Cerebellar nuclear complex (tissue), 1 donor: ENCODE results near the gene SASS6.
A peak's percentile ranks its signal among the peaks of the same experiment; 100 is the strongest.

Experiments
- DNase-seq, 2 experiments: peaks; one replicate each; lab custom pipeline; 2025; lab: John Stamatoyannopoulos, UW

Gene SASS6

GRCh38 chr1:100132566-100133477 lies at the start of gene SASS6, which contains the start of gene TRMT13:
Gene SASS6 (minus strand): TSS chr1:100132930. CDS start chr1:100132814, 116 bp downstream.
Gene TRMT13 (plus strand): TSS chr1:100133163. CDS start chr1:100133169, 6 bp downstream.
- DNase-seq, result peak; percentile 28 to 81

- no peak for DNase-seq
Measured at GRCh38 chr1:100178091-100178490, 45.4 kb upstream of the SASS6 start, which contains the start of gene LRRC39. Gene LRRC39 (minus strand): TSS chr1:100178256. CDS start chr1:100168516, 9,740 bp downstream.

GRCh38 chr1:100177295-100178041 lies 44.7 kb upstream of the SASS6 start:
- DNase-seq, result no peak

GRCh38 chr1:100168051-100168450 lies 35.3 kb upstream of the SASS6 start:
- no peak for DNase-seq

- DNase-seq, result no peak
Measured at GRCh38 chr1:100164702-100165101, 32.0 kb upstream of the SASS6 start.

- no peak for DNase-seq
Measured at GRCh38 chr1:100164216-100164615, 31.5 kb upstream of the SASS6 start.

GRCh38 chr1:100162881-100163280 lies 30.2 kb upstream of the SASS6 start:
- DNase-seq, result no peak

- no peak for DNase-seq
Measured at GRCh38 chr1:100152271-100152670, 19.5 kb upstream of the SASS6 start.

- DNase-seq, result no peak
Measured at GRCh38 chr1:100151679-100152078, 18.9 kb upstream of the SASS6 start.

- no peak for DNase-seq
Measured at GRCh38 chr1:100147875-100148274, 15.1 kb upstream of the SASS6 start.

GRCh38 chr1:100146958-100147357 lies 14.2 kb upstream of the SASS6 start:
- DNase-seq, result no peak

GRCh38 chr1:100145116-100145515 lies 12.4 kb upstream of the SASS6 start:
- DNase-seq, result no peak

GRCh38 chr1:100142343-100142742 lies 9.6 kb upstream of the SASS6 start:
- no peak for DNase-seq

- no peak for DNase-seq
Measured at GRCh38 chr1:100141192-100141591, 8.5 kb upstream of the SASS6 start.

- DNase-seq, result no peak
Measured at GRCh38 chr1:100137602-100138001, 4.9 kb upstream of the SASS6 start.

GRCh38 chr1:100134872-100135271 lies 2.1 kb upstream of the SASS6 start:
- DNase-seq, result no peak

- no peak for DNase-seq
Measured at GRCh38 chr1:100131623-100132022, 1.1 kb downstream of the SASS6 start.

GRCh38 chr1:100130552-100131077 lies 2.1 kb downstream of the SASS6 start:
- no peak for DNase-seq

- DNase-seq, result no peak
Measured at GRCh38 chr1:100127226-100127625, 5.5 kb downstream of the SASS6 start.

- no peak for DNase-seq
Measured at GRCh38 chr1:100122177-100122576, 10.6 kb downstream of the SASS6 start.

GRCh38 chr1:100115524-100115923 lies 17.2 kb downstream of the SASS6 start:
- DNase-seq, result no peak

GRCh38 chr1:100109554-100110066 lies 23.1 kb downstream of the SASS6 start:
- no peak for DNase-seq
